GM12865 (cell line): Measurements from ENCODE around the gene CHAF1B.

ENCODE experiments used
- DNase-seq: peaks from one replicate; pipeline ENCODE4 v3.0.0; 2010; ENCODE audit warnings: low read depth
- H3K4me3 ChIP-seq: 2 replicates; pipeline ENCODE4 v1.5.1; 2011; ENCODE audit warnings: mild to moderate bottlenecking, low read depth, low read length, control low read depth
- CTCF ChIP-seq: IDR thresholded peaks from 2 replicates; pipeline ENCODE4 v1.5.1; 2011; ENCODE audit warnings: low read length, control low read depth, low read depth, inconsistent platforms; ENCODE audit not compliant: insufficient read depth; ENCODE audit errors: missing control alignments

The CHAF1B gene

GRCh38 chr21:36461277-36461917 is 76.2 kb downstream of the CHAF1B start:
- no peak for DNase-seq

GRCh38 chr21:36461918-36462486 is 76.8 kb downstream of the CHAF1B start:
- H3K4me3 ChIP-seq: no peak overlapping the region
- DNase-seq: no peak
- no peak for TF ChIP-seq CTCF

More at GRCh38 chr21:36461277-36461917, 76.2 kb downstream of the CHAF1B start:
- TF ChIP-seq CTCF: no peak
- H3K4me3 ChIP-seq: no peak overlapping the region

- no peak overlapping the region for H3K4me3 ChIP-seq
- TF ChIP-seq CTCF: no peak
- no peak for DNase-seq
Observed at GRCh38 chr21:36463204-36463603, 78.0 kb downstream of the CHAF1B start.

DNA sequence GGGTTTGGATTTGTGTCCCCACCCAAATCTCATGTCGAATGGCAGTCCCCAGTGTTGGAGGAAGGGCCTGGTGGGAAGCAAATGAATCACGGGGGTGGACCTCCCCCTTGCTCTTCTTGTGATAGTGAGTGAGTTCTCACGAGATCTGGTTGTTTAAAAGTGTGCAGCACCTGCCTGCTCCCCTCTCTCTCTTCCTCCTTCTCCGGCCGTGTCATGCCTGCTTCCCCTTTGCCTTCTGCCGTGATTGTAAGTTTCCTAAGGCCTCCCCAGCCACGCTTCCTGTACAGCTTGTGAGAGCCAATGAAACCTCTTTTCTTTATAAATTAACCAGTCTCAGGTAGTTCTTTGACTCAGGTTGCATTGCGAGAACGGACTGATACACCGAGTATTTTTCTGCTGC is 78.8 kb downstream of the CHAF1B start:
- H3K4me3 ChIP-seq: no peak overlapping the region
- no peak for DNase-seq
- TF ChIP-seq CTCF: no peak

DNA sequence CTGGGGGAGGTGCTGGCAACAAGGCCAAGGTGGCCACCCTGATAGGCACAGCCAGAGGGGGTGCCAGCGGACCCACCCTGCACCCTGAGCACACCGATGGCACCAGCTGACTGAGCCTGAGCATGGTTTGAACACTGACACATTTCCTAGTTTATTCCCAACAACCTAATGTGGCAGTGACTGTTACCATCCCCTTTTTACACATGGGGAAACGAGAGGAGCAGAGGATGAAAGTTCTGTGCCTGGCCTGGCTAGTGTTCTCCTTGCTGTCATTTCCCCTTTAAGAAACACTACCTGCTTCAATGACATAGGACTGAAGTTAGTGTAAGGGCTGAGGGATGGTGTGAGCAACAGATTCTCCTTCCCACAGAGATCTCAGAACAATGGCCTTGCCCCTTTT is 79.4 kb downstream of the CHAF1B start:
- no peak for DNase-seq
- H3K4me3 ChIP-seq: no peak overlapping the region
- no peak for TF ChIP-seq CTCF

DNA sequence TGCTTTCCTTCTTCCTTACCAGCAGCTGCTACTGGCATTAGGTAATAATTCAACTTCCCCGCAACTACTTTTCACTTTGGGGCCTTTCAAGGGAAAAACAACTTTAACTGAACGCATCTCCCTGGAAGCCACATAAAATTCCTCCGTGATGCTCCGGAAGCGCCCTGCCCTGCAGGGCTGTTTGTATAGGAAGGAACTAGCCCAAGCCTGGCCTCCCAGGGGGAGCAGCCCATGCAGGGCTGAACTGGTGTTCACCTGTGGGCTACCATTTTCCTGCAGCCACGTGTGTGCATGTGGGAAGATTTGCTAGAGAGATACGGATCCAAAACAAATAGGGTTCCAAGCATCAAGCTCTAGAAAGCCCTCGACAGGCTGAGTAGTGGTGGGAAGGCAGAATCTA is 80.3 kb downstream of the CHAF1B start:
- no peak for DNase-seq
- H3K4me3 ChIP-seq: no peak overlapping the region
- no peak for TF ChIP-seq CTCF

- TF ChIP-seq CTCF: no peak
- no peak for DNase-seq
- no peak overlapping the region for H3K4me3 ChIP-seq
Observed at GRCh38 chr21:36466061-36466511, 80.9 kb downstream of the CHAF1B start.
